ENCODE measurements around the gene METTL25B.
A peak's percentile ranks its signal among the peaks of the same experiment; 100 is the strongest.
"Not testable (repeated sequence)": the region's sequence is repeated elsewhere in the genome, so short reads cannot be mapped to it uniquely, and the experiment has no call there.

METTL25B gene

GRCh38 chr1:156750191-156750672, 22.0 kb downstream of the METTL25B start:
- DNase-seq: peak; percentile 86

GRCh38 chr1:156750711-156751450, 22.6 kb downstream of the METTL25B start:
- DNase-seq: peak; percentile 36

GRCh38 chr1:156751451-156751756, 23.1 kb downstream of the METTL25B start, which contains the start of gene HDGF:
HDGF (minus strand) TSS chr1:156751675; CDS start chr1:156751429, 246 bp downstream.
- DNase-seq: no peak

- DNase-seq: peak; percentile 96
Measured at GRCh38 chr1:156751757-156752481, 23.6 kb downstream of the METTL25B start.

GRCh38 chr1:156752843-156753482, 24.7 kb downstream of the METTL25B start:
- no peak for DNase-seq

- no peak for DNase-seq
Measured at GRCh38 chr1:156754219-156754618, 25.9 kb downstream of the METTL25B start.

- DNase-seq: no peak
Measured at GRCh38 chr1:156755527-156755950, 27.3 kb downstream of the METTL25B start.

GRCh38 chr1:156756355-156756754, 28.1 kb downstream of the METTL25B start:
- DNase-seq: no peak

GRCh38 chr1:156757572-156758253, 29.4 kb downstream of the METTL25B start:
- DNase-seq: not testable (repeated sequence)

GRCh38 chr1:156760092-156760795, 32.0 kb downstream of the METTL25B start:
- DNase-seq: no peak

- no peak for DNase-seq
Measured at GRCh38 chr1:156760796-156761104, 32.5 kb downstream of the METTL25B start.

GRCh38 chr1:156765136-156765535, 36.9 kb downstream of the METTL25B start:
- DNase-seq: not testable (repeated sequence)

GRCh38 chr1:156765666-156766065, 37.4 kb downstream of the METTL25B start:
- no peak for DNase-seq

- DNase-seq: no peak
Measured at GRCh38 chr1:156766298-156767100, 38.2 kb downstream of the METTL25B start.

- DNase-seq: peak; percentile 97
Measured at GRCh38 chr1:156767101-156767878, 39.0 kb downstream of the METTL25B start, which contains the start of gene PRCC. PRCC (plus strand) TSS chr1:156767535; CDS start chr1:156767772, 237 bp downstream.

GRCh38 chr1:156767879-156768604, 39.8 kb downstream of the METTL25B start:
- DNase-seq: no peak

GRCh38 chr1:156768610-156769295, 40.5 kb downstream of the METTL25B start:
- DNase-seq: no peak

- DNase-seq: no peak
Measured at GRCh38 chr1:156772222-156772621, 44.0 kb downstream of the METTL25B start.

- no peak for DNase-seq
Measured at GRCh38 chr1:156772728-156773497, 44.6 kb downstream of the METTL25B start.
